ENCODE results near the gene ERG.

The ERG gene

DNA sequence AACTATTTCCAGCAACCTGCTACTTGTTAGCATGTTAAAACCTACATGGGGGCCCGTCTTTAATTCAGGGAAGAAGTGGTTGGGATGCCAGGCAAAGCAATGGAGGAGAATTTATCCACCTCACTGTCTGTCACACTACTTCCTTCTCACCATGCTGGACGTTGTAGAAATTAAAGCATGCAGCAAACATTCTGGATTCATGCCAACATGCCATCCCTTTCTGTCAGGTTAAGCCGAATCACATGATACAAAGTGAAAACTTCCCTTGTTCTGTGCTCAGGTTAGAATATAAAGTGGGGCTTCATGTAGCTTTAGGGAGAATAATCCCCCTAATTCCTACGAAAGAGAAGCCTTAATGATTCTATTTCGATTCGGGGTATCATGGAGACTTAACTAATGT, 95.5 kb downstream of the ERG start:
- Histone ChIP-seq H3K36me3 (ENCODE audit: insufficient read depth) (no peaks in the 10 kb centered on the region), H2AFZ (ENCODE audit: low read depth) (no peak overlapping the region), H3K27me3 (ENCODE audit: insufficient read depth, low read depth) (no peaks in the 10 kb centered on the region), H3K27ac (no peak overlapping the region), H3K9ac (no peak overlapping the region), H3K4me1 (ENCODE audit: low read depth, poor library complexity, severe bottlenecking) (no peaks in the 10 kb centered on the region), H4K20me1 (ENCODE audit: insufficient read depth) (no peaks in the 10 kb centered on the region), H3K79me2 (ENCODE audit: insufficient read depth, low read depth) (no peaks in the 10 kb centered on the region), H3K4me3 (IDR thresholded peaks at IDR 0.05; ENCODE audit: insufficient read depth, low read depth, low read length) (no peak overlapping the region), H3K4me2 (no peak overlapping the region)
- TF ChIP-seq, protein P1, sequence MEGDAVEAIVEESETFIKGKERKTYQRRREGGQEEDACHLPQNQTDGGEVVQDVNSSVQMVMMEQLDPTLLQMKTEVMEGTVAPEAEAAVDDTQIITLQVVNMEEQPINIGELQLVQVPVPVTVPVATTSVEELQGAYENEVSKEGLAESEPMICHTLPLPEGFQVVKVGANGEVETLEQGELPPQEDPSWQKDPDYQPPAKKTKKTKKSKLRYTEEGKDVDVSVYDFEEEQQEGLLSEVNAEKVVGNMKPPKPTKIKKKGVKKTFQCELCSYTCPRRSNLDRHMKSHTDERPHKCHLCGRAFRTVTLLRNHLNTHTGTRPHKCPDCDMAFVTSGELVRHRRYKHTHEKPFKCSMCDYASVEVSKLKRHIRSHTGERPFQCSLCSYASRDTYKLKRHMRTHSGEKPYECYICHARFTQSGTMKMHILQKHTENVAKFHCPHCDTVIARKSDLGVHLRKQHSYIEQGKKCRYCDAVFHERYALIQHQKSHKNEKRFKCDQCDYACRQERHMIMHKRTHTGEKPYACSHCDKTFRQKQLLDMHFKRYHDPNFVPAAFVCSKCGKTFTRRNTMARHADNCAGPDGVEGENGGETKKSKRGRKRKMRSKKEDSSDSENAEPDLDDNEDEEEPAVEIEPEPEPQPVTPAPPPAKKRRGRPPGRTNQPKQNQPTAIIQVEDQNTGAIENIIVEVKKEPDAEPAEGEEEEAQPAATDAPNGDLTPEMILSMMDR (conservative IDR thresholded peaks at IDR 0.05; ENCODE audit: low read depth, low read length): no peak

DNA sequence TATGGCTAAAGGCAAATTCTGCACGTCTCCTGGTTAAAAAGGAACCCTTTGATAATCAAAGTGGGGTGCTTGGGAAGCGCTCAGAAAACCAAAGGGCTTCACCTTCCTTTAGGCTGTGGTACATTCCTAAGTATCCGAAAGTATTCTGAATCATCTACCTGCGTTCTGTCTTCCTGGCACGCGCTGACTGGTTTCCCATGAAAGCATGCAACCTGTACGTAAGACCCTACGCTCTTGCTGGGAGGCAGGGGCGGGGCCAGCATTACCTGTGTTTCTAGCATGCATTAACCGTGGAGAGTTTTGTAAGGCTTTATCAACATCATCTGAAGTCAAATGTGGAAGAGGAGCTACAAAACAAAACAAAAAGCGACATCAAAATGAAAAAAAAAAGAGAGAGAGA, 96.0 kb downstream of the ERG start:
- Histone ChIP-seq H4K20me1 (ENCODE audit: insufficient read depth) (no peaks in the 10 kb centered on the region), H3K27me3 (ENCODE audit: insufficient read depth, low read depth) (no peaks in the 10 kb centered on the region), H3K4me3 (IDR thresholded peaks at IDR 0.05; ENCODE audit: insufficient read depth, low read depth, low read length) (no peak overlapping the region), H3K4me2 (no peak overlapping the region), H3K79me2 (ENCODE audit: insufficient read depth, low read depth) (no peaks in the 10 kb centered on the region), H3K27ac (no peak overlapping the region), H3K4me1 (ENCODE audit: low read depth, poor library complexity, severe bottlenecking) (no peaks in the 10 kb centered on the region), H2AFZ (ENCODE audit: low read depth) (no peak overlapping the region), H3K36me3 (ENCODE audit: insufficient read depth) (no peaks in the 10 kb centered on the region), H3K9ac (no peak overlapping the region)
- TF ChIP-seq, protein P1 (conservative IDR thresholded peaks at IDR 0.05; ENCODE audit: low read depth, low read length): no peak

DNA sequence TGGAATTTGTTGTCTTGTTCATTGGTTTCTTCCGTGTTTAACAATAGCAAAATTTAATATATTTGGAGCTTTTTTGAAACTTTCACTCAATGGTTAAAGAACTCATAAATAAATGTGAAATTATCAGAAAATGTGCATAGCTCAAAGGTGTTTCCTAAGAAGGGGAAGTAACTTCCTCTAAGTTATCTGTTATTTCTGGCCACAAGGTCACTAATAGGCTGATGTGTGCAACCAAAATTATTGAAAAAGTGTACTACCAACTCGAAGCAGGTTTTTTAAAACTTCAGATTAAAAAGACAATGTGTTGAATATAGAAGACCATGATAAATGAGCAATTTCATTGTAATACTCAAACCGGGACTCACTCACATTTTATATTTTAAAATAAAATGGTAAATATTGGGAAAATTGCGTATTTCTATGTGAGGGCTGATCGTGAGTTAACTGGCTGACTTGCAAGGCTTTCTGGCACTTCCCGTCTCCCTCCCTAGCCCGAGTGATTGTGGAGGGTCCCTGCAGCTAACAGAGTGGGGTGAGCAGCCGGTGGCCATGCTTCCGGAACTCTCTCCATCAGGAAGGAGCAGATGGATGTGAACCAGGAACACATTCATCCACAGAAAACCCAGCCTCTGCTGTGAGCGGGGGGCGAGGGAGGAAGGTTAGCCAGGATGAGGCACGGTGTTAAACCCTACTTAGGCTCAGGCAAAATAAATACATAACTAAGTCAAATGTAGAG, 96.9 kb downstream of the ERG start:
- no peak overlapping the region for H3K27ac ChIP-seq

DNA sequence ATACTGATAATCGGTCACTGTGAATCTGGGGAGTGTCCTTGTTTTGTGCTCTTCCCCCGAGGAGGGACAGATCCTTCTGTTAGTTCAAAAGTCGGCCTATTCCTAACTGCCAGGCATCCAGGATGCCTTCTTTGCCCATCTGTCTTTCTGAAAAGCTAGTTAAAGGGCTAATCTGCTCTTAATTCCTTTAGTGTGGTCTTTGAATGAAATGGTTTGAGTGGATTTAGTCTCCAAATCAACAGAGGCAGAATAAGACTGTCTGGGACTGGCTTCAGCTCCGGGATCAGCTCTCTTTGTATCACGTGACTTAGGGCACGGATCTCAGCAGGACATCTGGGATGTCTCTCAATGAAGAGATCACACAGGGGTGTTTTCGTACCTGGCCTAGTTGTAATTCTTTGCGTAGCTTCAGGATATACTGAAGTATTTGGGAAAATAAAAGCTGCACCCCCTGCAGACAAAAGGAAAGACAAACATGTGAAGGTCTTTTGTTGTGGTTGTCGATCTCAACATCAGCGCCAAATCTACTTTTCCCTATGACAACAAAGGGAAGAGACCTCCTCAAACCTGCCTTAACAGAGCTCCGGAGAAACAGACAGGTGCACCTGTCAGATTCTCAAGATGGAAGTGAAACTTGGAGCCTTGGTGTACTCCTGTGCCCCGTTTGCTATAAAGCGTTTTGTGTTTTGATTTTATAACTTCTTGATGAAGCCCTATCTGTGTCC, 97.9 kb downstream of the ERG start:
- TF ChIP-seq, protein P1 (conservative IDR thresholded peaks at IDR 0.05; ENCODE audit: low read depth, low read length): no peak
- no peak overlapping the region for H3K4me2 ChIP-seq
- no peaks in the 10 kb centered on the region for H3K27me3 ChIP-seq (ENCODE audit: insufficient read depth, low read depth)
- no peaks in the 10 kb centered on the region for H3K79me2 ChIP-seq (ENCODE audit: insufficient read depth, low read depth)
- no peak overlapping the region for H3K9ac ChIP-seq
- H3K4me3 ChIP-seq (IDR thresholded peaks at IDR 0.05; ENCODE audit: insufficient read depth, low read depth, low read length): no peak overlapping the region
- H3K36me3 ChIP-seq (ENCODE audit: insufficient read depth): no peaks in the 10 kb centered on the region
- no peak overlapping the region for H3K27ac ChIP-seq
- H3K4me1 ChIP-seq (ENCODE audit: low read depth, poor library complexity, severe bottlenecking): no peaks in the 10 kb centered on the region
- no peaks in the 10 kb centered on the region for H4K20me1 ChIP-seq (ENCODE audit: insufficient read depth)
- no peak overlapping the region for H2AFZ ChIP-seq (ENCODE audit: low read depth)

More for the DNA sequence above, 96.9 kb downstream of the ERG start:
- H2AFZ ChIP-seq (ENCODE audit: low read depth): no peak overlapping the region
- H3K4me1 ChIP-seq (ENCODE audit: low read depth, poor library complexity, severe bottlenecking): no peaks in the 10 kb centered on the region
- no peaks in the 10 kb centered on the region for H4K20me1 ChIP-seq (ENCODE audit: insufficient read depth)
- H3K4me2 ChIP-seq: no peak overlapping the region
- H3K4me3 ChIP-seq (IDR thresholded peaks at IDR 0.05; ENCODE audit: insufficient read depth, low read depth, low read length): no peak overlapping the region
- no peak overlapping the region for H3K9ac ChIP-seq
- H3K27me3 ChIP-seq (ENCODE audit: insufficient read depth, low read depth): no peaks in the 10 kb centered on the region
- H3K79me2 ChIP-seq (ENCODE audit: insufficient read depth, low read depth): no peaks in the 10 kb centered on the region
- H3K36me3 ChIP-seq (ENCODE audit: insufficient read depth): no peaks in the 10 kb centered on the region
- TF ChIP-seq, protein P1 (conservative IDR thresholded peaks at IDR 0.05; ENCODE audit: low read depth, low read length): no peak

Measured in KMS-11 (cell line).